ENCODE results near the gene DROSHA.
"Not testable (repeated sequence)": the region's sequence is repeated elsewhere in the genome, so short reads cannot be mapped to it uniquely, and the experiment has no call there.

DROSHA gene

DNA sequence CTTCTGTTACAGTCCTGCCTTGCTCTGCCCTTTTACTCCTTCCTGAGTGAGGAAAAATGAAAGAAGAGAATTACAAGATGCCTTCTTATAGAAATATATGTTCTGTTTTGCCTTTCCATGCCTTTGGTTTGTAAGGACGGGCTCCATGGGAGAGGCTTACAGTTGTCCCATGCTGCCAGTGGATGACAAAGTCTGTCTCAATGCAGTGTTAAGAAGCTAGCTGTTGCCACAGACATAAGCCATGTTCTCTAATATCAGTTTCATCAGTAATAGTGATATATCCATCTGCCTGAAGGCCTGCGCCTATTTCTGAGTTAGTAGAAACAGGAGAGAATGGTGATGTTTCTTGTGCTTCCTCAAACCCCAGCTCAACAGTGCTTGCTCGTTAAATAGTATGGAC, 28.0 kb upstream of the DROSHA start:
- no peak overlapping the region for H3K4me3 ChIP-seq (ENCODE audit: low read depth, low read length)
- TF ChIP-seq POLR2A (IDR thresholded peaks at IDR 0.05; ENCODE audit: extremely low read depth, insufficient read length) (no peak), MYC (IDR thresholded peaks at IDR 0.05; ENCODE audit: low read depth, low read length) (no peak)
- TF ChIP-seq, protein P1, sequence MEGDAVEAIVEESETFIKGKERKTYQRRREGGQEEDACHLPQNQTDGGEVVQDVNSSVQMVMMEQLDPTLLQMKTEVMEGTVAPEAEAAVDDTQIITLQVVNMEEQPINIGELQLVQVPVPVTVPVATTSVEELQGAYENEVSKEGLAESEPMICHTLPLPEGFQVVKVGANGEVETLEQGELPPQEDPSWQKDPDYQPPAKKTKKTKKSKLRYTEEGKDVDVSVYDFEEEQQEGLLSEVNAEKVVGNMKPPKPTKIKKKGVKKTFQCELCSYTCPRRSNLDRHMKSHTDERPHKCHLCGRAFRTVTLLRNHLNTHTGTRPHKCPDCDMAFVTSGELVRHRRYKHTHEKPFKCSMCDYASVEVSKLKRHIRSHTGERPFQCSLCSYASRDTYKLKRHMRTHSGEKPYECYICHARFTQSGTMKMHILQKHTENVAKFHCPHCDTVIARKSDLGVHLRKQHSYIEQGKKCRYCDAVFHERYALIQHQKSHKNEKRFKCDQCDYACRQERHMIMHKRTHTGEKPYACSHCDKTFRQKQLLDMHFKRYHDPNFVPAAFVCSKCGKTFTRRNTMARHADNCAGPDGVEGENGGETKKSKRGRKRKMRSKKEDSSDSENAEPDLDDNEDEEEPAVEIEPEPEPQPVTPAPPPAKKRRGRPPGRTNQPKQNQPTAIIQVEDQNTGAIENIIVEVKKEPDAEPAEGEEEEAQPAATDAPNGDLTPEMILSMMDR (IDR thresholded peaks at IDR 0.05; ENCODE audit: low read depth, low read length) = no peak
- TF ChIP-seq, protein P2, sequence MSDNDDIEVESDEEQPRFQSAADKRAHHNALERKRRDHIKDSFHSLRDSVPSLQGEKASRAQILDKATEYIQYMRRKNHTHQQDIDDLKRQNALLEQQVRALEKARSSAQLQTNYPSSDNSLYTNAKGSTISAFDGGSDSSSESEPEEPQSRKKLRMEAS (IDR thresholded peaks at IDR 0.05; ENCODE audit: low read depth, low read length) = no peak

DNA sequence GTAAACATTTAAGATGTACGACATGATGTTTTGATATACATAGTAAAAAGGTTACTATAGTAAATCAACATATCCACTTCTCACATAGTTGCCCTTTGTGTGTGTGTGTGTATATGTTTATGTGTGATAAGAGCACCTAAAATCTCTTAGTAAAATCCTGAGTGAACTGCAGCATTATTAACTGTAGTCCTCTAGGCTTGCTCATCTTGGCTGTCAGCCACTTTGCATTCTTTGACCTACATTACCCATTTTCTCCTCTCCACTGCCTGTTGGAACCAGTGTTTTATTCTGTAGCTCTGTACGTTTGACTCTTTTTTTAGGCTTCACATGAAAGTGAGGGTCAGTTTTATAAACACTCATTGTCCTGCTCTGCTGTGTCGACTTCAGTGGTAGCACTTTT, 24.6 kb upstream of the DROSHA start:
- no peak overlapping the region for H3K4me3 ChIP-seq (ENCODE audit: low read depth, low read length)
- DNase-seq (ENCODE audit: low read depth) = no peak
- TF ChIP-seq, protein P2 (IDR thresholded peaks at IDR 0.05; ENCODE audit: low read depth, low read length) = no peak
- TF ChIP-seq MYC (IDR thresholded peaks at IDR 0.05; ENCODE audit: low read depth, low read length) = no peak
- no peak for TF ChIP-seq POLR2A (IDR thresholded peaks at IDR 0.05; ENCODE audit: extremely low read depth, insufficient read length)
- TF ChIP-seq, protein P1 (IDR thresholded peaks at IDR 0.05; ENCODE audit: low read depth, low read length) = no peak

More for the DNA sequence above, 28.0 kb upstream of the DROSHA start:
- DNase-seq (ENCODE audit: low read depth) = no peak

DNA sequence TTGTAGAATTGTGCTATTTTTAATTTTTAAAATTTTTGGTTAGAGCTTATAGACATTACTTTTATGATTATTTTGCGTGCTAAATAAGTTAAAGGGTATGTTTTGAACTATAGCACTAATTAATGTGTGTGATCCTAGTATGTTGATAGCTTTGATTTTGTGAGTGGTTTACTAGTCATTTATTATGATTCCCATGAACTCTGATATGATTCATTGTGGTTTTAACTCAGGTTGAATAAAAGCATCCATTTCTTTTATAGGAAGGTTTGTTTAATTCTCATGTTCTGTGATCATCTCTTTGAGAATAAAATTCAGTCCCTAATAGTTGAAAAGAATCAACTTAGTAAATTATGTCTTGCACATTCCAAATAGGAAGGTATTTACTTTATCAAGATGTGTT, 22.7 kb upstream of the DROSHA start:
- no peak for DNase-seq (ENCODE audit: low read depth)
- TF ChIP-seq, protein P2 (IDR thresholded peaks at IDR 0.05; ENCODE audit: low read depth, low read length) = no peak
- TF ChIP-seq MYC (IDR thresholded peaks at IDR 0.05; ENCODE audit: low read depth, low read length) = no peak
- no peak for TF ChIP-seq POLR2A (IDR thresholded peaks at IDR 0.05; ENCODE audit: extremely low read depth, insufficient read length)
- TF ChIP-seq, protein P1 (IDR thresholded peaks at IDR 0.05; ENCODE audit: low read depth, low read length) = no peak
- H3K4me3 ChIP-seq (ENCODE audit: low read depth, low read length) = no peak overlapping the region

DNA sequence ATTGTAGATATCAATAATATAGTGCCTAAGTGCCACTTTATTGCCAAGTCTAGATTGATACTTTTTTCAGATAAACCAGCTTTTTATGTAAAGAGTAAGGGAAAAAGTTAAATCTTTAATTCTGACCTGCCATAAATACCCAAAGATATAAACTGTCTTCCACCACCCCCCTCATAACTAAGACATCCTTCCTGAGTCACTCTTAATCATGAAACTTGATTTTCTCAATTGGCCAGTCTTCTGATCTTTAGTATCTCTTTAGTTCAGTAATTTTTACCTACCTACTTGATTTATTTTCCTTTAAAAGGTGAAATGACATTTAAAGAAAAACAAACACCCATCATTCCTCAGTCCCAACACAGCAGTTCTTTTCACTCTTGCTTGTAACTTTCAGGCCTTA, 22.0 kb upstream of the DROSHA start:
- TF ChIP-seq MYC (IDR thresholded peaks at IDR 0.05; ENCODE audit: low read depth, low read length) (no peak), POLR2A (IDR thresholded peaks at IDR 0.05; ENCODE audit: extremely low read depth, insufficient read length) (no peak)
- TF ChIP-seq, protein P1 (IDR thresholded peaks at IDR 0.05; ENCODE audit: low read depth, low read length) = no peak
- TF ChIP-seq, protein P2 (IDR thresholded peaks at IDR 0.05; ENCODE audit: low read depth, low read length) = no peak
- H3K4me3 ChIP-seq (ENCODE audit: low read depth, low read length) = no peak overlapping the region
- DNase-seq (ENCODE audit: low read depth) = no peak

DNA sequence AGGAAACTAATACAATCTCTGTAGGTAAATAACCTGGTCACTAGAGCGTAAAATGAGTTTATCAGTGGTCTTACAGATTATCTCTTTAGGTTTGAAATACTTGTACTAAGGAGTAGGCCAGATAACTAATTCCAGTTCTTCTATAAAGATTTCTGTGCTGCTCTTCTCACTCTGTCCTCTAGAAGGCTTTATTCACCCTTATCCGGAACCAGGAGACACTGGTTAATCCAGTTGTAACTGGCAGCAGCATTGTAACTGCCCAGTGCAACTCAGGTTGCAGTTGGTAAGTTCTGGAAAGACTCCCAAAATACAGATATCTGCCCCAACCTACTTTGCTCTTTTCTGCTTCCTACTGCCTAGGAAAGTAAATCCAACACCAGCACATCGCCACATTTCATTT, 20.0 kb upstream of the DROSHA start:
- DNase-seq (ENCODE audit: low read depth) = no peak
- TF ChIP-seq POLR2A (IDR thresholded peaks at IDR 0.05; ENCODE audit: extremely low read depth, insufficient read length) (no peak), MYC (IDR thresholded peaks at IDR 0.05; ENCODE audit: low read depth, low read length) (no peak)
- TF ChIP-seq, protein P2 (IDR thresholded peaks at IDR 0.05; ENCODE audit: low read depth, low read length) = no peak
- TF ChIP-seq, protein P1 (IDR thresholded peaks at IDR 0.05; ENCODE audit: low read depth, low read length) = no peak
- H3K4me3 ChIP-seq (ENCODE audit: low read depth, low read length) = no peak overlapping the region

DNA sequence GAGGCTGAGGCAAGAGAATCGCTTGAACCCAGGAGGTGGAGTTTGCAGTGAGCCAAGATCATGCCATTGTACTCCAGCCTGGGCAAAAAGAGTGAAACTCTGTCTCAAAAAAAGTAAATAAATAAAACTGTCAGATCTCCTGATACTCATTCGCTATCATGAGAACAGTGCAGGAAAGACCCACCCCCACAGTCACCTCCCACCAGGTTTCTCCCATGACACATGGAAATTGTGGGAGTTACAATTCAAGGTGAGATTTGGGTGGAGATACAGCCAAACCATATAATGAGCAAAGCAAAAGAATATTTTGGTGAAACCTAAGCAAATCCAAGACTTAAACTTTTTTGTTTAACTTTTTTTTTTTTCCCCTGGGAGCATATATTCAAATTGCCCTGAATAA, 17.2 kb upstream of the DROSHA start:
- not testable (repeated sequence) for DNase-seq (ENCODE audit: low read depth)

More for the DNA sequence above, 17.2 kb upstream of the DROSHA start:
- H3K4me3 ChIP-seq (ENCODE audit: low read depth, low read length) = not testable (repeated sequence)

Measured in NB4 (cell line).